AG10803 (cell line): ENCODE measurements around the gene GJA3.
A peak's percentile ranks its signal among the peaks of the same experiment; 100 is the strongest.

ENCODE experiments used
- DNase-seq: peaks from one replicate; pipeline ENCODE4 v3.0.0; 2010; ENCODE audit warnings: low read depth
- H3K4me3 ChIP-seq: 2 replicates; pipeline ENCODE4 v1.5.1; 2011; ENCODE audit warnings: mild to moderate bottlenecking, low read length, control low read depth
- TF ChIP-seq, protein P1 (sequence below): conservative IDR thresholded peaks from 2 replicates; pipeline ENCODE4 v1.5.1; 2011; ENCODE audit warnings: mild to moderate bottlenecking, low read length, control low read depth, inconsistent platforms

Gene GJA3

DNA sequence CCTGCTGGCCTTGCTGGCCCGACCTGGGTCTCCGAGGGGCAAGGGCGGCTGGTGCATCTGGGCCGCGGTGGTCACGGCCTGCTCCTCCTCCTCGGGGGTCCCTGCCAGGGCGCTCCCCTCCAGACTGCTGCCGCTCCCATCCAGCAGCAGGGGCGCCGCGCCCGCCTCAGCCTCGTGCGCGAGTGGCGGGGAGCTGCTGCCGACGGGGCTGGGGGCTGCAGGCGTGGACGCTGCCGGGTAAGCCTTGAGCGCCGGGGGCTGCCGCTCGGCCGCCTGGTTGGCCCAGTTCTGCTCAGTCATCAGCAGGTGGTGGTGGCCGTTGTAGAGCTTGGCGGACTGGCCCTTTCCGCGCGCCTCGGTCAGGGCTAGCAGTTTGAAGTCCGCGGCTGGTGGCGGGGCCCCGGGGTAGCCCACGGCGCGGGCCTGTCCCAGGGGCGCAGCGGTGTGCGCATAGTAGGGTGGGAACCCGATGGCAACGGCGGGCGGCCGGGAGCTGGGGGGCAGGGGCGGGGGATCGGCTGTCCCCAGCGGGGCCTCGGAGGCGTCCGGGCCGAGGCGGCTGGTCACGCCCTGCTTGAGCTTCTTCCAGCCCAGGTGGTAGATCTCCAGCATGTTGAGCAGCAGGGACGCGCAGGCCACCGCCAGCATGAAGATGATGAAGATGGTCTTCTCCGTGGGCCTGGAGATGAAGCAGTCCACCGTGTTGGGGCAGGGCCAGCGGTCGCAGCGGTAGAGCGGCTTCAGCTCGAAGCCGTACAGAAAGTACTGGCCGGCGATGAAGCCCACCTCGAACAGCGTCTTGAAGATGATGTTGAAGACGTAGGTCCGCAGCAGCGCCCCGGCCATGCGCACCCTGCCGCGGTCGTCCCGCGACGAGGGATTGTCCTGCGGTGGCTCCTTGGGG lies 18.6 kb downstream of the GJA3 start:
- no peak overlapping the region for H3K4me3 ChIP-seq
- DNase-seq = no peak
- TF ChIP-seq, protein P1, sequence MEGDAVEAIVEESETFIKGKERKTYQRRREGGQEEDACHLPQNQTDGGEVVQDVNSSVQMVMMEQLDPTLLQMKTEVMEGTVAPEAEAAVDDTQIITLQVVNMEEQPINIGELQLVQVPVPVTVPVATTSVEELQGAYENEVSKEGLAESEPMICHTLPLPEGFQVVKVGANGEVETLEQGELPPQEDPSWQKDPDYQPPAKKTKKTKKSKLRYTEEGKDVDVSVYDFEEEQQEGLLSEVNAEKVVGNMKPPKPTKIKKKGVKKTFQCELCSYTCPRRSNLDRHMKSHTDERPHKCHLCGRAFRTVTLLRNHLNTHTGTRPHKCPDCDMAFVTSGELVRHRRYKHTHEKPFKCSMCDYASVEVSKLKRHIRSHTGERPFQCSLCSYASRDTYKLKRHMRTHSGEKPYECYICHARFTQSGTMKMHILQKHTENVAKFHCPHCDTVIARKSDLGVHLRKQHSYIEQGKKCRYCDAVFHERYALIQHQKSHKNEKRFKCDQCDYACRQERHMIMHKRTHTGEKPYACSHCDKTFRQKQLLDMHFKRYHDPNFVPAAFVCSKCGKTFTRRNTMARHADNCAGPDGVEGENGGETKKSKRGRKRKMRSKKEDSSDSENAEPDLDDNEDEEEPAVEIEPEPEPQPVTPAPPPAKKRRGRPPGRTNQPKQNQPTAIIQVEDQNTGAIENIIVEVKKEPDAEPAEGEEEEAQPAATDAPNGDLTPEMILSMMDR = no peak

DNA sequence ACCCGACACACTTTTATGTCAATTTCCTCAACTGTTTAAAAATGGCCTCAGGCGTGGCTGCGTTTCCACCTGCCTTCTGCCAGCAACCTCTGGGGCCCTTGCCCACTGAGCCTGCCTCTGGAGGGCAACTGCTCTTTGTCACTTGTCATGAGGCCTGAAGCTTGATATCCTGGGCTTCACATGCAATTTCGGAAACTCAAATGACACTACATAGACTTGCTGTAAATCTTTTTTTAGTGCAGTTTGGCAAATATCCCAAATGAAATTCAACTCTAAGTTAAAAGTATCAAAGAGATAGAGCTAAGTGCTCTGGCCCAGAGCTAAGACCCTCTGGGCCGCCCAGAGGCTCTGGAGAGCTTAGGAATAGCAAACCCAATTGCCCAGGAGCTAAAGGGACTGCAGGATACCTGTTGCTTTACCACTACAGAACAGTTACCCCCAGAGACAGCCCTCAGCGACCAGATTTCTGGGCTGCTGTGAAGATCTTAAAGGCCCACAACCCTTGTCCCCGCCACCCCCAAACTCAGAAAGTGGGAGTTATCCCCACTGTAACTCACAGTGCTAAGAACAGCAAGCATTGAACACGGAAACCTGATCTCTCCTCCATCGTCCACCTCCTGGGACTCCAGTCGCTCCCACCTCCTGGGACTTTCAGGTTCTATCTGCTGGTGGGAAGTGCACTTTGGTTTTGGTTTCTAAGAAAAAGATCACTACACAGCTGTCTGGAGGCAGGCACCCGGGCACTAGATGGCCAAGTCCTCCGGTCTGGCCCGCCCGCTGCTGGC lies 19.4 kb downstream of the GJA3 start:
- DNase-seq = no peak
- TF ChIP-seq, protein P1 = no peak
- H3K4me3 ChIP-seq = no peak overlapping the region

DNA sequence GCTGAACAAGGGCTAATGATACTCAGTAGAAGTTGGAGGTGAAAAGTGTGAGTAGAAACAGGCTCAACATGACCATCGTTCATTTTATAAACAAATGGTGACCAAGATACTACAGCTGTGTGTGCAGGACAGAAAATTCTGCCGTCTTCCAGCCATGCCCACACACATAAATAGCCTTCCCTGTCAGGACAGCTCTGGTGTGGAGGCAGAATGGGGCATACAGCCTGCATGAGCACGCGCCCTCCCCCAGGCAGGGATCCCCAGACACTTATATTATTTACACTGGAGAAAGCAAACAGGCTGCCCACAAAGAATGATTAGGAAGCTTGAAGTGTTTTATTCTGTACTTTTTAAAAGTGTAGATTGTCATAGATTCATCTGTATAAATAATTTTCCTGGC lies 20.4 kb downstream of the GJA3 start:
- TF ChIP-seq, protein P1 = no peak
- no peak for DNase-seq
- no peak overlapping the region for H3K4me3 ChIP-seq

DNA sequence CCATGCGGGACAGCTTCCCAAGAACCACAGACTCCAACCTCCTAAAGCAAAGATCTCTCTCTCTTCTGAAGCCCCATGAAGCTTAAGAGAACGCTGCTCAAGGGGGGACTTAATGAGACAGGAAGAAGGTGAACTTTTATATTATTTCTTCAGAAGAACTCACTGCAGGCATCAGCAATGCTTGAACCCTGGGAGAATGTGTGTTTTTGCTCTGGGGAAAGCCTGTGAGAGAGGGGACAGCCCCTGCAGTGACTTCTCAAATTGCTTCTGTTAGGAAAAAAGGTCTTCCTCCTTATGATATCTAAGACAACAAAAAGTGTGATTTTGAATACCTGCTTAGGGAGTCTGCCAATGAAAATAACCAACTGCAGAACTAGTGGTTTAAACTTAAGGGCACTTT lies 23.0 kb downstream of the GJA3 start:
- H3K4me3 ChIP-seq = no peak overlapping the region
- DNase-seq = no peak
- TF ChIP-seq, protein P1 = no peak

DNA sequence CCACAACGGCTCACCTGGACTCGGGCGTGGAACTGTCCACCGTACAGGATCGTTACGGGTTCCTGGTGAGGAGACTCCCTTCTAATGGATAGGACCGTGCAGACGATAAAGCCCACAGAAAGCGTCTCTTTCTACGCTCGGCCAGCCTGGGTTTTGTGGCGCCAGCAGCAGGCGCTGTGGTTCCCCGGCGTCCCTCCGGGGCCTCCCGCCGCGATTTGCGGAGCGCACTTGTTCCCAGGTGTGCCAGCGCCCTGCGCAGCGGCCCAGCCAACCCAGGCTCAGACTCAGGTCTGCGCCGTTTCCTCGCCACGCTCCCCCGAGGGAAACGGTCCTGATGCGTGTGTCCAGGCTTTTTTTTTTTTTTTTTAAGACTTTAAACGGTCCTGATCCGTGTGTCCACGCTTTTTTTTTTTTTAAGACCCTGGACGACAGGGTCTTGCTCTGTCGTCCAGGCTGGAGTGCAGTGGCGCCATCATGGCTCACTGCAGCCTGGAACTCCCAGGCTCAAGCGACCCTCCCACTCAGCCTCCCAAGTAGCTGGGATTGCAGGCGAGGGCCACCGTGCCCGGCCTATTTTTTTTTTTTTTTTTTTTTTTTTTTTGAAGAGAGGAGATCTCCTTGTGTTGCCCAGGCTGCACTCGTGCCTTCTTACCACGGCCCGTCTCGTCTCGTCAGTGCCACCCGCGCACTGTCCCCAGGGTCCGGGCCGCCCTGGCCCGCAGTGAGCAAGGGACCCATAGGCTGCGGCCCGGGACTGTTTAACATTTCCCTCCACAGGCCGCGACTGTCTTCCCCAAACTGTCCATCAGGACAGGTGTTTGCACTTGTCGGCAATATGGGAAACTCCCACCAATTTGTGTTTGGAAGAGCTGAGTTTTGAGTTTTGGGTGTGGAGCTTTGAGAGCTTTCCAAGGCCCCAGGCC lies 23.8 kb downstream of the GJA3 start:
- TF ChIP-seq, protein P1 = peak; percentile 30
- H3K4me3 ChIP-seq = no peak overlapping the region

DNA sequence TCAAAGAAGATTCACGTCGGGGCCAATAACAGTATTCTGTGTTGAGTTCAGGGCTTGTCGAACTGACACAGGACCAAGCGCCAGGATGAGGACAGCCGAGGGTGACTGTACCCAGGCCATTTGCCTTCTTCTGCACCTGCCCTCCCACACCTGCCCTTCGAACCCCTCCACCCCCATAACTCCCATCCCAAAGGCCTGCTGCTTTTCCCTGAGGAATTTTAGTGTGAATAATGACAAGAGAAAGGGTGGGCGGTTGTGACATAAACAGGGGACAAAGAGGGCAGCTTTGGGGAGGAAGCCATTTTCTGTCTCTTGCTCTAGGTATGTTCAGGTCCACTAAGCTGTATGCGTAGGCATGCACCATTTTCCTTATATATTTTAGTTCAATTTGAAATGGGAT lies 26.1 kb downstream of the GJA3 start:
- TF ChIP-seq, protein P1 = no peak
- no peak overlapping the region for H3K4me3 ChIP-seq
- DNase-seq = no peak

More for the DNA sequence above, 23.8 kb downstream of the GJA3 start:
- no peak for DNase-seq
